ENCODE results near the gene FEM1C. TPM values are rescaled to one million over a fixed set of nuclear protein-coding genes. Genes with fewer than 3 reads are reported as not detected.

The FEM1C gene
- total RNA-seq, 1 experiment from 2014 or later, result 27.5 TPM

- ChIA-PET CTCF (no interaction called here), RAD21 (ENCODE audit: low non-redundant PET in 1 of 2, low total read pairs in 2 of 2, uncharacterized antibody in 2 of 2, unreplicated experiment in 2 of 2) (no interaction called here), POLR2A (interaction anchor here (1.0 kb wide), 1 partner anchor 9 kb away, joined by 3 read pairs; no protein-coding TSS in a partner anchor)
- ATAC-seq (no peak), DNase-seq (ENCODE audit: low read depth, low spot score) (no peak)
- intact Hi-C loops (cut with micrococcal nuclease), result no loop called here
- Histone ChIP-seq H3K9me2 (ENCODE audit: insufficient read depth) (no peaks in the 10 kb centered on the region; the same call in 1 of the 2 replicates), H3K4me1 (ENCODE audit: control insufficient read depth in 1 of 2, insufficient read depth in 2 of 2, low read length in 2 of 2) (peaks cover 0 to 18% of the 10 kb centered on the region in 2 experiments; a peak in 2 of 4 replicates), H3K27me3 (ENCODE audit: insufficient read depth, low read length) (no peaks in the 10 kb centered on the region), H3K4me3 (replicated peaks in 1 of 2; ENCODE audit: low read depth in 1 of 2, low read length in 2 of 2) (no peak overlapping the region), H3K79me2 (ENCODE audit: insufficient read depth, low read length) (no peaks in the 10 kb centered on the region), H2AFZ (ENCODE audit: low read depth, low read length, poor library complexity, severe bottlenecking) (no peak overlapping the region), H4K20me1 (ENCODE audit: insufficient read depth) (no peaks in the 10 kb centered on the region), H3K9me3 (ENCODE audit: control insufficient read depth in 1 of 2, insufficient read depth in 1 of 2, low read depth in 1 of 2, low read length in 2 of 2) (no peaks in the 10 kb centered on the region), H3K27ac (ENCODE audit: low read depth, low read length) (no peak overlapping the region), H3K36me3 (ENCODE audit: control insufficient read depth in 1 of 2, insufficient read depth in 2 of 2, low read length in 2 of 2) (no peaks in the 10 kb centered on the region), H3K4me2 (ENCODE audit: low read length) (no peak overlapping the region), H3K9ac (ENCODE audit: low read length) (no peak overlapping the region)
- TF ChIP-seq ELF1 (IDR thresholded peaks at IDR 0.05; ENCODE audit: borderline replicate concordance, low read depth) (no peak), ZNF274 (IDR thresholded peaks at IDR 0.05; ENCODE audit: low read depth, low read length) (no peak), SP1 (IDR thresholded peaks at IDR 0.05; ENCODE audit: low read depth) (no peak)
- no TSS peak for BruUV-seq (replicated peaks)
Observed at GRCh38 chr5:115470921-115471320, 73.7 kb downstream of the FEM1C start.

Other genes with a start within 250 kb of the FEM1C start
- gene CCDC112, start 248.1 kb downstream of the FEM1C start, total RNA-seq (2021; ENCODE audit: unreplicated experiment), result 13.7 TPM
- 2.9 TPM for gene TICAM2, start 57.7 kb upstream of the FEM1C start, total RNA-seq (2021; ENCODE audit: unreplicated experiment)
- gene TMED7, start 81.3 kb upstream of the FEM1C start, total RNA-seq (2021; ENCODE audit: unreplicated experiment), result 167 TPM

All from HCT116 (cell line).